CD4-positive, alpha-beta T cell treated with Interleukin-6 at 100 ng/mL for 8 hours (primary cell): ENCODE results near the gene SPDYE2B.
"Not testable (repeated sequence)": the region's sequence is repeated elsewhere in the genome, so short reads cannot be mapped to it uniquely, and the experiment has no call there.

Experiments used
- DNase-seq: peaks from one replicate; pipeline ENCODE4 v3.0.0-alpha.2; 2020; ENCODE audit warnings: mixed read lengths, low spot score

Gene SPDYE2B

GRCh38 chr7:102643404-102643803 is 6.7 kb upstream of the SPDYE2B start:
- not testable (repeated sequence) for DNase-seq

GRCh38 chr7:102647813-102648212 is 2.3 kb upstream of the SPDYE2B start:
- not testable (repeated sequence) for DNase-seq

- not testable (repeated sequence) for DNase-seq
Measured at GRCh38 chr7:102664765-102665164, 14.6 kb downstream of the SPDYE2B start.

- DNase-seq: not testable (repeated sequence)
Measured at GRCh38 chr7:102666850-102667249, 16.7 kb downstream of the SPDYE2B start.

- DNase-seq: not testable (repeated sequence)
Measured at GRCh38 chr7:102667523-102667922, 17.4 kb downstream of the SPDYE2B start.

GRCh38 chr7:102671166-102671955 is 21.2 kb downstream of the SPDYE2B start, which contains the start of gene POLR2J2:
POLR2J2 (minus strand) TSS chr7:102671663; CDS start chr7:102671601, 62 bp downstream.
- not testable (repeated sequence) for DNase-seq

GRCh38 chr7:102671956-102672307 is 21.8 kb downstream of the SPDYE2B start:
- DNase-seq: not testable (repeated sequence)

GRCh38 chr7:102673447-102674067 is 23.4 kb downstream of the SPDYE2B start:
- not testable (repeated sequence) for DNase-seq

GRCh38 chr7:102675545-102675944 is 25.4 kb downstream of the SPDYE2B start:
- DNase-seq: not testable (repeated sequence)

GRCh38 chr7:102680780-102681179 is 30.7 kb downstream of the SPDYE2B start:
- DNase-seq: not testable (repeated sequence)

GRCh38 chr7:102682560-102682959 is 32.4 kb downstream of the SPDYE2B start:
- not testable (repeated sequence) for DNase-seq

GRCh38 chr7:102688299-102689036 is 38.3 kb downstream of the SPDYE2B start:
- not testable (repeated sequence) for DNase-seq

GRCh38 chr7:102689436-102690282 is 39.5 kb downstream of the SPDYE2B start:
- DNase-seq: not testable (repeated sequence)

- not testable (repeated sequence) for DNase-seq
Measured at GRCh38 chr7:102690602-102691001, 40.5 kb downstream of the SPDYE2B start.

GRCh38 chr7:102694008-102694407 is 43.9 kb downstream of the SPDYE2B start:
- not testable (repeated sequence) for DNase-seq

GRCh38 chr7:102695033-102695552 is 45.0 kb downstream of the SPDYE2B start:
- not testable (repeated sequence) for DNase-seq

GRCh38 chr7:102696009-102696408 is 45.9 kb downstream of the SPDYE2B start:
- not testable (repeated sequence) for DNase-seq

- not testable (repeated sequence) for DNase-seq
Measured at GRCh38 chr7:102697642-102698512, 47.8 kb downstream of the SPDYE2B start.

GRCh38 chr7:102698962-102699750 is 49.0 kb downstream of the SPDYE2B start:
- not testable (repeated sequence) for DNase-seq
